ENCODE data around the gene PNLIP.

The PNLIP gene

DNA sequence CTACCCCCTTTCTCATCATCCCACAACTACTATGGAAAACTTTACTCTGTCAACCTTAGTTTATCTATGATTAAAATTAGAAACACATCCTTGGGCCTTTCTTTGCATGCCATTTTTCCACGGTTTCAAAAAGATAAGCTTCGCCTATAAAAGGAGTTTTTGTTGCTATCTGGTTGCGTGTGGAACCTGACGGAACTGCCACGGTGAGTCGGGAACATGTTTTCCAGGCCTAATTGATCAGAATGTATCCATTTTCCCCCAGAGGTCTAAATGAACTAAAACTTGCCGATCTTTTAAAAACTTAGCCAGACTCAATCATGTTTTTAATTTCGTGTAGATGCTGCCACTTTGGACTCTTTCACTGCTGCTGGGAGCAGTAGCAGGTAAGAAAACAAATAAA lies at the start of gene PNLIP:
Gene PNLIP, plus strand, starts transcription at position 176 of the 400 bp plus-strand sequence. Its CDS starts 162 bp downstream, at position 338.
- DNase-seq: no peak

DNA sequence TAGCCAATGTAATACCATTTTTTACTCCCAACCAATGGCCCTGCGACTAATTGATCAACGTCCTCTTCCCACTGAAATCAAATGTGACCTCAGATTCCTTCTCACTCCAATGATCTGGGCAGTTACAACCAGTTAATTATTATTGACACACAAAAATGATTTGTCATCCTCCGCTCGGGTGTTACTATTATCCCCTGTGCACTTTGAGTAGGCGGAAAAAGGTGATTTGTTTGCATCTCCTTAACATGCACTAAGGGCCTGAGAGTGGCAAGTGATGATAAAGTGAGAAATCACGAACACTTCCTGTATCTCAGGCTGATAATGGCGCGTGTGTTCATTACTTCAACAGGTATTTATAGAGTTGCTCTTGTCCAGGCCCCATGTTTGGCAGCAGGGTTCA lies 40.9 kb upstream of the PNLIP start:
- DNase-seq: no peak

DNA sequence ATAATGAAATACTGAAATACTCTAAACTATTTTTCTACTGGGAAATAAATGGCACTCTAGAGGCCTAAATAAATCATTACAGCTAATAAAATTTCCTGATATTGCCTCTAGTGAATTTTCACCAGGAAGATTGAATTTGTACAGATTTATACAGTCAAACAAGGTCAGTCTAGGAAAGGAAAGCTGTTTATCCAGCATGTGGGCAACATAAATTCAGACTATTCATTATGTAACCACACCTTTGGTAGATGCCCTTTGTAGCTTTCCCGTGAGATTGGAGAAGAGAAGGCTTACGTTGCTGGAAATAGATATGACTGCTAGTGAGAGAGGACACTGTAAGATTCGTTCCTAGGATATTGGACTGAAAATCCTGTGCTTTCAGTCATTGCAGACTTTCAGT lies 35.2 kb upstream of the PNLIP start:
- no peak for DNase-seq

DNA sequence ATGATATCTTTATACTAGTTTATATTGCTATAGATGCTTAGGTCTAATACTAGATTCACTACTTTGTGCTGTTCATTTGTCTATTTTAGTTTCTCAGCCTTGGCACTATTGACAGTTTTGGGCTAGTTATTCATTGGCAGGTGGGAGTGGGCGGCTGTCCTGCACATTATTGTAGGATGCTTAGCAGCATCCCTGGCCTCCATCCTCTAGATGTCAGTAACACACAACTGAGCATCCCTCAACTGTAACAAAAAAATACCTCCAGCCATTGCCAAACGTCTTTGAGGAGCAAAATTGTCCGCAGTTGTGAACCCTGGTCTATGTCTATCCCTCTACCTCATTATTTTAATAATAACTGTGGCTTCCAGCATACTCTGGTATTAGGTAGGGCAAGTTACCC lies 34.4 kb upstream of the PNLIP start:
- DNase-seq: no peak

DNA sequence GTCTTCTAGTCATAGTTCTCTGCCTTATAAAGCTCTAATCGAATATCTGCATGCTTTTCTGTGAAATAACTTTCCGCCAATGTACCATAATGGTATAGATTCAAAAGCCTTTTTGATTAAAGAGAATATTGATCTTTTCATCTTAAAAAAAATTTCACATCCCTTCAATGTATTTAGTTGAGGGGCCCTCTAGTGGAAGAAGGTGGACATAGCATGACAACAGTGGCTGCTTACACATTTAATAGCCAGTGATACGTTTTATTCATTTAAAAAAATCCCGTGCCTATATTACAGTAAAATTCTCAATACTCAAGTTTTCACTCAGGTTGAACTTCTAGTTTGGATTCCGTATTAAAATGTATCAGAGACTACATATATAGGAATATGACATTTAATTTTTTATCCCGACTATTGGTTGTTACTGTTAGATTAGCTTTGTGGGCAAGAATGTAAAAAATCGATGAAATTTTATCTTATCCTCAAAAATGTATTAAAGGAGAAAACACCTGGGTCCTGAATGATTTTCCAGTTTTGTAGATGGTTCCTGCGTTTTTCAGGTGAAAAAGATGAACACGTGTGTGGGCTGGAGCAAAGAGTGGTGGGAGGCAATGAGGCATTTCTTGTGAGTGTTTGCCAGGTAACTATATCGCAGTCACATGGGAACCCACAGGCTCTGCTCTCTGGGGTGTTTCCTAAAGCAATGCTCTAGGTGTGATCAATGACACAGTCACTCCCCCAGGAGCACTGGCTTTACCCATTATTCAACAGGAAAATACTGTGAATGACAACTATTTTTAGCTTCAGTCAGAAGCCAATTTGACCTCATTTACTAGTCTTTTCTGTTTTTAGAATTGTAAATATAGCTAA lies 24.1 kb upstream of the PNLIP start:
- DNase-seq: peak in 2 of 56 donors; percentile 2 to 60

DNA sequence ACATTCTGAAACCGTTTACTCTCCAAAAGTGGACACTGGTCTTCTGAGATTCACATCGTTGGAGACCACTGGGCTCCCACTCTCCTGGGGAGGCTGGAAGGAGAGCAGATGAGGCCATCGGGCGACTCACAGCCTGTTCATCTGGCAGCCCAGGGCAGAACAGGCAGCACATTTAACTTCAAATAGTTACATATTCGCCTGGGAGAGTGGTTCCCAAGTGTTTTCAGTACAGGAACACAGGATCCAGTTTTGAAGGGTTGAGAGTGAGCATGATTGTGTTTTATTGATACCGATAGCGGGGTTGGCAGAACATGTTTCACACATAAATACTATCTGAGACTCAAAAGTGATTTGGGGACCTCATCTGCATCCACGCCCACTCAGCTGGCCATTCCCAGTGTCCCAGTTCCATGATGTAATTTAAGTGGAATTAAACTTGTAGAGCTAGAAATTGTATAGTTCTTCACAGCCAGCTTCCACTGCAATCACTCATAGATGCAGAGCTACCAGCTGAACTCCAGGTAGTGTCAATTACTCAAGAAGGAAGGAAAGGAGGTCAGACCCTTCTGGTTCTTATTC lies 22.8 kb upstream of the PNLIP start:
- DNase-seq: no peak

DNA sequence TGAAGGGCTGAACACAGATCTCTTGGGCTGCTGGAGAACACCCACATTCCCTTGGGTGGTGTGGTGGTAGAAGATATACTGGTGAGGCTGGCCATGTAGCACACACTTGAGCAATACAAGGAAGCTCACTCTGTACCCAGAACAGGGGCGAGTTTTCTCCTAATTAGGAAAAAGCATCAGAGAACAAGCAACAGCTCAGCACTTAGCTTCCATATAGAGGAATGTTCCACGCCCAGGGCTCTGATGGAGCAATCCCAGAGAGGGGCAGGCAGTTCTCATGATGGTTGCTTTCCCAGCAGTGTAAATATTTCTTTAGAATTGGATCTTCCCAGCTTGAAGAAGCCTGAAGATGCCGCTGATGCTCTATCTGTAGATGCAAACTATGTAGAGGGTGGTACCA lies 21.0 kb upstream of the PNLIP start:
- no peak for DNase-seq

DNA sequence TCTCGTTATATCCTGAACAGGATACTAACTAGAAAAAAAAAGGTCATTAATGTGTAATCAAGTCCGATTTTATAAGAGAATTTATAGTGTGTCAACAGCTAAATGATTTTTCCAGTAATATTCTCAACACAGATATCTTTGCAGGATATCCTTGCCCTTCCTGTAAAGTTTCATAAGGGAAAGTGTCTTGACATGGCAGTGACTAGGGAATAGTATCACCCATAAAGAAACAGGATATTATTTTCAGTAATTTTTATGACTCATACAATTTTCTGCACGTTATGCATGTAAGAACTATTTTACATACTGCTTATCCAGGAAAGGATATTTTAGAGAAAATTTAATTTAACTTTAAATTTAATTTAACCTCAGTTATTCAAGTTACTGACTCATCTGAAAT lies 19.5 kb upstream of the PNLIP start:
- DNase-seq: no peak

DNA sequence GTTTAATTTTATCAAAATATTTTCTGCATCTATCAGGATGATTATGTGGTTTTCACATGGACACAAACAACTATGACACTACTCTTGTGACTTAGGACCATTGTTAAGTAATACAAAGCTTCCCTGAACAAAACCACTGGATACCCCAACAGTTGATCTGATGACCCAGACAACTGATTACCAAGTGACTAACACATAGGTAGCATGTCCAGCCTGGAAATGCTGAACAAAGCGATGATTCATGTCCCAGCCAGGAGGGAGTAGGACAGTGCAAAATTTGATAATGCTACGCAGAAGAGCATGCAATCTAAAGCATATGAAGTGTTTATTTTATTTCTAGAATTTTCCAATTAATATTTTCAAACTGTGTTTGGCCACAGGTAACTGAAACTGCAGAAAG lies 8.9 kb upstream of the PNLIP start:
- DNase-seq: no peak

DNA sequence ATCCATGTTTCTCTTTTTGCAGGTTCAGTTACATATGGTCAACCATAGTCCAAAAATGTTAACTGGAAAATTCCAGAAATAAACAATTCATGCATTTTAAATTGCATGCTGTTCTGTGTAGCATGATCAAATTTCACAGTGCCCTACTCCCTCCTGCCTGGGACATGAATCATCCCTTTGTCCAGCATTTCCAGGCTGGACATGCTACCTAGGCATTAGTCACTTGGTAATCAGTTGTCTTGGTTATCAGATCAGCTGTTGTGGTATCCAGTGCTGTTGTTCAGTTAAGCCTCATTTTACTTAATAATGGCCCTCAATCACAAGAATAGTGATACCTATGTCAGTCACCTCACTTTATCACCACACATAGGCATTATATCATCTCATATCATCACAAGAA lies 7.3 kb upstream of the PNLIP start:
- DNase-seq: no peak

DNA sequence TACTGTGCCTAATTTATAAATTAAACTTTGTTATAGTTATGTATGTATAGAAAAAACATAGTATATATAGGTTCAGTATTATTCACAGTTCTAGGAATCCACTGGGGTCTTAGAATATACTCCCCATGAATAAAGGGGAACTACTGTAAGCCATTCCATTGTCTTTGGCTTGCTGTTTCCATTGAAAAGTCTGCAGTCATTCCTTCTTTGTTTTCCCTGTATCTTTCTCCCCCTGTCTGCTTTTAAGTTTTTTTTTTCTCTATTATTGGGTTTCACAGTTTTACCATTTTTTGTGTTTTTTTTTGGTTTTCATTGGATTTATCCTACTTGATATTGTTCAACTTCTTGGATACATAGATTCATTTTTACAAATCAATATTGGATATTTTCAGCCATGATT lies 6.7 kb upstream of the PNLIP start:
- DNase-seq: no peak

DNA sequence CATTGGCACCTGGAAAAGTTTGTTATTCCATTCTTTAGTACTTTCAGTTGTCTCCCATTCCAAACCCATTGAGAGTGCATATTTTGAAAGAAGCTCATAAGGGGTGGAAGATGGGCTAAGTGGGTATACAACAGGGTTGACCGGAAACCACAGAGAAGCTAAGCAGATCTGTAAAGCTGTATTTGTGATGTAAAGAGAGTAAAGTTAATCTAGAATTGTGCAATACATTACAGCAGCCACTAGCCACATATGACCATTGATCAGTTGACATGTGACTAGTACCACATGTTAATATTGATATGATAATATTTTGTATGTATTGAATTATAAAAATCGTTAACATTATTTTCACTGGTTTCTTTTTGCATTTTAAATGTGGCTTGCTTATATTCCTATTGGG lies 4.9 kb upstream of the PNLIP start:
- no peak for DNase-seq

DNA sequence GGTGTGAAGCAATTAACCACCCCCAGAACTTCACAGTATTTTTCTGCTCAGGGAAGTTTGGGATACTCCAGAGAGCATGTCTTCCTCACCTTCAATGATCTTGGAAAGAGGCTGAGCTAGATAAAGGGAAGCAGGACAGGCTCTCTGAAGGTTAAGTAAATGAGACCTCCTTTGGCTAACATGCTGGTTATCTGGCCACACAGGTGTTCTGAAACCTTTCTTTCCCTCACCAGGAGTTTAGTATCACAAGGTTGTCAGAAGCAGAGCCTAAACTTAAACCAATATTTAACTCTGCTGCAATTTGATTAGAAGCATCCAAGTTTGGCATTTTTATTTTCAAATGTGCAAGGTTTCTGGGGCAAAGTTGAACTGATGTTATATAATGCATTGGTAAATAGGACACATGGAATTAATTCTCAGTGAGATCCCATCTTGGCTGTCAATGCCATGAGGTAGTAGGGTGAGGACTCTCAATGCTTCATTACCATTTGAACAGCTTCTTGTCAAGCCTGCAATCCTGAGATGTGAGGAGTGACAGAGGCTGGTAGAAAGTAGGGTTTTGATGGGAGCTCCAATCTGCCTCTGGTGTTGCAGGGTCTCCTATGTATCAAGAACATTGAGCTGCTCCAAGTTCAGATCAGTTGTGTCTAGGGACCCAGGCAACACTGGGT lies 3.6 kb upstream of the PNLIP start:
- DNase-seq: no peak

DNA sequence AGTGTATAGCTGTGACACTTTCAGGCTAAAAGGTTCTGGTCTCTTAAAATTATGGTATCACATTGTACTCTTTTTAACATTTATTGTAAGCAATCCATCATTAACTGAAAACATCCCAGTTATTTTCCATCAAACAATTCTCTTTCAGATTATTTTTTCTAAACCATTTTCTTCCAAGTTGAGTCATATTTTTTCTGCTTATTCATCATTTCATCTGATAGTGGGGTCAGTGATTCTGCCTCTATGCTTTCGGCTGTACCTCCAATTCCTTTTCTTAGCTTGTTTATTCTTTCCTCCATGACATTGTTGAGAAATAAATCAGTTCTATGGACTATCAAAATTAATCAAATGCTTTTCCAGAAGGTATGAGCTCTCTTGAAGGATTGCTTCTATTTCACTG lies 609 bp upstream of the PNLIP start:
- no peak for DNase-seq

DNA sequence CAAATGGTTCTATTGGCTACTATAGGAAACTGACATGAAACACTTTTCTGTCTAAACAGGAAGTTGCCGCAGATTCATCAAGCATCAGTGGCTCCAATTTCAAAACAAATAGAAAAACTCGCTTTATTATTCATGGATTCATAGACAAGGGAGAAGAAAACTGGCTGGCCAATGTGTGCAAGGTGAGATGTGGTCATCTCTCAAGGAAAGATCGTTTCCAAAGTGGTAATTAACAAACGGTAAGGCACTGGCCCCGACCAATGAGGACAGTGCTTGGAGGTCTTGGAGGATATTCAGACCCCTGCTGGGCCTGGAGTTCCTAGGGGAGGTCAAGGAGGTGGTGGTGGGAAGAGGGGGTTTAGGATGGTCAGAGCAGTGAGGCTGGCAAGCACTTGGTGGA lies 2.6 kb downstream of the PNLIP start:
- no peak for DNase-seq

DNA sequence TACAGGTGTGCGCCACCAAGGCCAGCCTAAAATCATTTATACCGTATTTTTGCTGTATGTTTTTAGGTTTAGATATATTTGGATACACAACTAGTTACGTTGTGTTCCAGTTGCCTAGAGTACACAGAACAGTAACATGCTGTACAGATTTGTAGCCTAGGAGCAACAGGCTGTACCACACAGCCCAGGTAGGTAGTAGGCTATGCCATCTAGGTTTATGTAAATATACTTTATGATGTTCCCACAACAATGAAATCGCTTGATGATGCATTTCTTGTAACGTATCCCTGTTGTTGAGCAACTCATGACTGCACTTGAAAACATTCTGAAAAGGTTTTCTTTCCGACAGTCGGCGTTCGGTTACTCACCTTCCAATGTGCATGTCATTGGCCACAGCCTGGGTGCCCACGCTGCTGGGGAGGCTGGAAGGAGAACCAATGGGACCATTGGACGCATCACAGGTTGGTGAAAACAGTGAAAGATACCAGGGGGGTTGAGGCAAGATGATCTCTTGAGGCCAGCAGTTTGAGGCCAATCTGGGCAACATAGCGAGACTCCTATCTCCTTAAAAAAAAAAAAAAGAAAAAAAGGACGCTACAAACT lies 7.7 kb downstream of the PNLIP start:
- no peak for DNase-seq

DNA sequence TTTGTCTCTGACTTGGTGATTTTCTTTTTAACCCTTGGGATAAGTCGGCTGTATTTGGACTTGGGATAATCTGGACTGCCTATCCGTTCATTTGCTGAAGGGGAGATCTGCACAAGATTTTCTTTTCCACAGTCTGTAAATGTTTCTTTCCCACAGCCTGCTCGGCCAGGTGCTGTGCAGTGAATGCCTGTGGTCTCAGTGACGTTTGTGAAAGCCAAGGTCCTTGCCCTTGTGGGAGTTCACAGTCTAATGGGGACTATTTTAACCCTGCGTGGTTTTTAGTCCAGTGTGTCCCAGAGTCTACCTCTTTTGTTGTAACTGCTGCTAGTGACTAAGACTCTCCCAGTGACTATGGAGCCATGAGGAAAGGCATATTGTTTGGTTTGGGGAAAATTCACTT lies 8.9 kb downstream of the PNLIP start:
- no peak for DNase-seq

DNA sequence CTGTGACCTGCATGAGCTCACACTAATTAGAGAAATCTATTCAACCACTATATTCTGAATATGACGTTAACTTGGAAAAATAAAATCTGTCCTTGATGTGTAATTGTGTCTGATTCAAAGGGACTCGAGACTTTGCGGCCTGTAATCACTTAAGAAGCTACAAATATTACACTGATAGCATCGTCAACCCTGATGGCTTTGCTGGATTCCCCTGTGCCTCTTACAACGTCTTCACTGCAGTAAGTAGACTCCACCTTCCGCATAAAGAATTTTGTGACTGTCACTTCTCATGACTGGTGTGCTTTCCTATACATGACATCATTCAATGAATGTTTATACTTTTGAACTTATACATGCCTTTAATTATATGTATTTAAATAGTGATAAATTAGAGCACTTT lies 10.1 kb downstream of the PNLIP start:
- no peak for DNase-seq

DNA sequence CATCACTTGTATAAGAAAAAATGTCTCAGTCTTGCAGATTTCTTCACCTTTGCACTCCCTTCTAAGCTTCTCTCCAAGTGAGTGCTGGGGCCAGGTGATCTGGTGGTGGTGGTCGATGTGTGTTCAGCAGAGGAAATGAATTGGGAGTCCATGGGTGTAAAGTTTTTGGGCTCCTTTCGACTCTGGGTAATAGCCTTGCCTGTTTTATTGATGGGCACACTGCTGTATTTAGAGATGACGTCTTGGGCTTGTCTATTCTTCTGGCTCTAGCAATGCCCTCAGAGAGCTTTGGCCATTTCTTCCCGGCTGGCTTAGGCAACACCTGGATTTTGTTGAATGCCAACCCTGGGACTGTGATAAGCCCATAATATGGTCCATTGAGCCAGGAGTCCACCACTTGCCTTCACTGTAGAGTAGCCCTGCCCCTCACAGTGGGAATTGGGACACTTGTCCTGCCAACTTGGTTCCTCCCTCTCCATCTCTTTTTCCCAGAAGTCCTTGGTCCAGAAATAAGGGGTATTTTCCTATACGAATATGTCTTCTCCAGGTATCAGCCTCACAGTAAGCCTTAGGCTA lies 11.7 kb downstream of the PNLIP start:
- no peak for DNase-seq

DNA sequence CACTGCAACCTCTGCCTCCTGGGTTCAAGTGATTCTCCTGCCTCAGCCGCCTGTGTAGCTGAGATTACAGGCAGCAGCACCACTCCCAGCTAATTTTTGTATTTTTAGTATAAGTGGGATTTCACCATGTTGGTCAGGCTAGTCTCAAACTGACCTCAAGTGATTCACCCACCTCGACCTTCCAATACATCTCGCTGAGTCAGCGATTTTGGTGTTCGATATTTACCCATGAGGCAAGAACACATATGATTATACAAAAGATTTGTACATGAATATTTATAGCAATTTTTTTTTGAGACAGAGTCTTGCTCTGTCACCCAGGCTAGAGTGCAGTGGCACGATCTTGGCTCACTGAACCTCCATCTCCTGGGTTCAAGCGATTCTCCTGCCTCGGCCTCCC lies 19.8 kb downstream of the PNLIP start:
- DNase-seq: no peak

DNA sequence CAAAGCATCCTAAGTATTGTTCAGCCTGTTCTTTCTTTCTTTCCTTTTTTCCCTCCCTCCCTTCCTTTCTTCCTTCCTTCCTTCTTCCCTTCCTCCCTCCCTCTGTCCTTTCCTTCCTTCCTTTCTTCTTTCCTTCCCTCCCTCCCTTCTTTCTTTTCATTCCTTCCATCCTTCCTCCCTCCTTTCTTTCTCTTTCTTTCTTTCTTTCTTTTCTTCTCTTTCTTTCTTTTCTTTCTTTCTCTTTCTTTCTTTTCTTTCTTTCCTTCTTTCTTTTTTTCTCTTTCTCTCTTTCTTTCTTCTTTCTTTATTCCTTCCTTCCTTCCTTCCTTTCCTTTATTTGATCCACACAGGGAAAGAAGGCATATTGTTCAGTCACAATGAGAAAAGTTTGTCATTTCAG lies 21.2 kb downstream of the PNLIP start:
- no peak for DNase-seq

DNA sequence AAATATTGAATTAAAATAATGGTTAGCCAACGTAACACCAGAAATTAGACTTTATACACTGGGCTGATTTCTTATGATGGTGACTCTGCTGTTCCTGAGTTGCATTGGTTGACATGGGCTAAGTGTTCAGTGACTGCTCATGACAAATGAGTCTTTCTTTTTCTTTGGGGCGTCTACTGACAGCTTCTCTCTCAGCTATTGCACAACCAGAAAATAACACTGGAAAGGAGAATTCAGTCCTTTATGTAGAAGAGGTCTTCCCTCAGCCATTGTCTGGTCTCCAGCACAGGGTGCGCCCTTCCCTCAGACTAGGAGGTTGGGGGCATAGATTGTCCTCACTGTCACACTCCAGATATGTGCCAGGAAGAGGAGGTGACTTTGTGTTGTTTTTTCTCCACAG lies 21.6 kb downstream of the PNLIP start:
- no peak for DNase-seq
